Measurements from ENCODE around the gene ZNF587B.
"Not testable (repeated sequence)": the region's sequence is repeated elsewhere in the genome, so short reads cannot be mapped to it uniquely, and the experiment has no call there.

ZNF587B gene

GRCh38 chr19:57825511-57825910 lies 4.6 kb upstream of the ZNF587B start:
- no peak overlapping the region for H3K27ac ChIP-seq
- TF ChIP-seq ZFX (IDR thresholded peaks at IDR 0.05) (no peak), CTCF (conservative IDR thresholded peaks at IDR 0.05) (no peak)

- no peak overlapping the region for H3K27ac ChIP-seq
- TF ChIP-seq CTCF (conservative IDR thresholded peaks at IDR 0.05): no peak
- TF ChIP-seq ZFX (IDR thresholded peaks at IDR 0.05): no peak
These were observed 783 bp upstream of the ZNF587B start for GRCh38 chr19:57829316-57829715.

GRCh38 chr19:57836991-57837390 lies 6.9 kb downstream of the ZNF587B start:
- not testable (repeated sequence) for H3K27ac ChIP-seq

- H3K27ac ChIP-seq: not testable (repeated sequence)
These were observed 8.6 kb downstream of the ZNF587B start for GRCh38 chr19:57838622-57839191.

GRCh38 chr19:57841122-57841763 lies 11.1 kb downstream of the ZNF587B start:
- H3K27ac ChIP-seq: no peak overlapping the region
- no peak for TF ChIP-seq CTCF (conservative IDR thresholded peaks at IDR 0.05)
- no peak for TF ChIP-seq ZFX (IDR thresholded peaks at IDR 0.05)

- not testable (repeated sequence) for H3K27ac ChIP-seq
These were observed 17.1 kb downstream of the ZNF587B start for GRCh38 chr19:57847164-57847563.

GRCh38 chr19:57849162-57849665 lies 19.1 kb downstream of the ZNF587B start:
- peak overlapping the region; percentile 72; the same call in 1 of the 2 replicates for H3K27ac ChIP-seq

GRCh38 chr19:57849666-57850473 lies 19.8 kb downstream of the ZNF587B start, which contains the start of gene ZNF587:
Gene ZNF587 (plus strand): TSS chr19:57849859. CDS start chr19:57850039, 180 bp downstream.
- H3K27ac ChIP-seq: peak within 1 kb of the TSS; percentile 72

GRCh38 chr19:57850553-57851017 lies 20.5 kb downstream of the ZNF587B start:
- TF ChIP-seq CTCF (conservative IDR thresholded peaks at IDR 0.05) (no peak), ZFX (IDR thresholded peaks at IDR 0.05) (no peak)
- peak overlapping the region; percentile 72 for H3K27ac ChIP-seq

GRCh38 chr19:57851812-57852603 lies 21.9 kb downstream of the ZNF587B start:
- not testable (repeated sequence) for H3K27ac ChIP-seq

- not testable (repeated sequence) for H3K27ac ChIP-seq
These were observed 24.0 kb downstream of the ZNF587B start for GRCh38 chr19:57854117-57854516.

- not testable (repeated sequence) for H3K27ac ChIP-seq
These were observed 32.3 kb downstream of the ZNF587B start for GRCh38 chr19:57862351-57862750.
